ENCODE measurements around the gene MBIP.

MBIP gene

DNA sequence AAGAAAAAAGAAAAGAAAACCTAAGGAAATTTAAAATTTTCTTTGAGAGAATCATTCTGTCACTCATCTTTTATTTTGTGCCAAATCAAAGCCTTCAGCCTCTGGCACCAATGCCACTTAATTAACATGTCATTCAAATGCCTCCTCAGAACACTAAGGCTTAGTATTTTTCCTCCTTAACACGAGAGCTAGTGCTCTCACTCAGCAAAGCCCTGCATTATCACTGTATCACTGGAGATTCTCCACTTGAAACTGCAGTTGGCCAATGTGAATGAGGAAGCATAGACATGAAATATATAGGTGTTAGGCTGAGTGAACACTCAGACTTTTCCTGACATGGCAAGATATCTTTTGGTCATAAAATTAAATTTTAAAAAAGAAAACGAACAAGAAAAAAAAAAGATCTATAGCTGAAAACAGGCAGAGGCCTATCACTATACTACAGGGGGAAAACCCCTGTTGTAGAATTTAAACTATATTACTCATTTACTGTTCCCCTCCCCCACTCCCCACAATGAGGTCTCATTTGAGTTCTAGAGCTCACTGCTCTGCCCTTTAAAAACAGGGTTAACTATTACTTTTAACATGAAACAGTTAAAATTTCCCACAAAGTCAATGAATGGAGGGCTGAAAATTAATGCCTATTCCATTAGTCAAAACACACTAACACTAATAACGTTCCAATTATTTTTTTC, 5.1 kb downstream of the MBIP start:
- no peak for DNase-seq (ENCODE audit: low spot score)
- ChIA-PET CTCF (no interaction called here), POLR2A (ENCODE audit: low non-redundant PET) (no interaction called here)
- H3K27ac ChIP-seq: no peak overlapping the region
- TF ChIP-seq, protein P1, sequence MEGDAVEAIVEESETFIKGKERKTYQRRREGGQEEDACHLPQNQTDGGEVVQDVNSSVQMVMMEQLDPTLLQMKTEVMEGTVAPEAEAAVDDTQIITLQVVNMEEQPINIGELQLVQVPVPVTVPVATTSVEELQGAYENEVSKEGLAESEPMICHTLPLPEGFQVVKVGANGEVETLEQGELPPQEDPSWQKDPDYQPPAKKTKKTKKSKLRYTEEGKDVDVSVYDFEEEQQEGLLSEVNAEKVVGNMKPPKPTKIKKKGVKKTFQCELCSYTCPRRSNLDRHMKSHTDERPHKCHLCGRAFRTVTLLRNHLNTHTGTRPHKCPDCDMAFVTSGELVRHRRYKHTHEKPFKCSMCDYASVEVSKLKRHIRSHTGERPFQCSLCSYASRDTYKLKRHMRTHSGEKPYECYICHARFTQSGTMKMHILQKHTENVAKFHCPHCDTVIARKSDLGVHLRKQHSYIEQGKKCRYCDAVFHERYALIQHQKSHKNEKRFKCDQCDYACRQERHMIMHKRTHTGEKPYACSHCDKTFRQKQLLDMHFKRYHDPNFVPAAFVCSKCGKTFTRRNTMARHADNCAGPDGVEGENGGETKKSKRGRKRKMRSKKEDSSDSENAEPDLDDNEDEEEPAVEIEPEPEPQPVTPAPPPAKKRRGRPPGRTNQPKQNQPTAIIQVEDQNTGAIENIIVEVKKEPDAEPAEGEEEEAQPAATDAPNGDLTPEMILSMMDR (conservative IDR thresholded peaks at IDR 0.05; ENCODE audit: low read depth): no peak

DNA sequence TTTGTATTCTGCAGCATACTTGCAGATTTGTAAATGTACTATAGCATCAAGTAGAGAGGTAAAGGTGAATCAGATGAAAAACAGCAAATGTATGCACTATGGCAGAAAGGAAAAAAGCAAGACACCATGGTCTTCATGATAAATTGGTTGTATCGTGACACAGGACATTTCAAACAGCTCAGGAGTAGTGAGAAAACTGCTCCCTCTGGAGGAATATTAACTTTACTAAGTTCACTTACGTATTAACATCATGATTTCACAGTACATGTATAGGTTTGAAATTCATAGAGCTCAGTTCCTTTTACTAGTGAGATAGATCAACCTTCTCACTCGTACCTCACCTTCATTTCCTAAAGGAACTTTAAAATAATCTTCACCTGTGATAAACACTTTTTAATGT, 6.5 kb downstream of the MBIP start:
- POLR2A ChIA-PET (ENCODE audit: low non-redundant PET): no interaction called here
- CTCF ChIA-PET: interaction anchor here (0.5 kb wide), 1 partner anchor 444 kb away, joined by 3 read pairs; no protein-coding TSS in a partner anchor
- no peak for DNase-seq (ENCODE audit: low spot score)
- TF ChIP-seq, protein P1 (conservative IDR thresholded peaks at IDR 0.05; ENCODE audit: low read depth): no peak
- no peak overlapping the region for H3K27ac ChIP-seq

DNA sequence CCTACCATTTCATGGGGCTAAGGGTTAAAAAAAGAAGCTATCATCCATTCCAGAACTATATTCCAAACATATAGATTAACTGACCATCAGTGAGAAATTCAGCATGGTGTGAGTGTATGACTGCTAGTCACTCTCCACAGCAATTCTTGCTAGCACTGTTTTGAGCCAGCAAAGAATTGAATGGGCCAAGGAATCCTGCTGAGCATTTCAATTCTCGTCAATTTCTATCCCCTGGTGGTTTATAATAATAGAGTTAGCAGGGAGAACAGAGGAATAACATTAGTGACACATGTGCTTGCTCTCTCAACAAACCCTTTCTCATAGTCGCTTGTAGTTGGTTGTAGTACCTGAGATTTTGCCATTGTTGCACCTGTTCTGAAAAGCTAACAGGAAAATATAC, 7.2 kb downstream of the MBIP start:
- DNase-seq (ENCODE audit: low spot score): no peak

DNA sequence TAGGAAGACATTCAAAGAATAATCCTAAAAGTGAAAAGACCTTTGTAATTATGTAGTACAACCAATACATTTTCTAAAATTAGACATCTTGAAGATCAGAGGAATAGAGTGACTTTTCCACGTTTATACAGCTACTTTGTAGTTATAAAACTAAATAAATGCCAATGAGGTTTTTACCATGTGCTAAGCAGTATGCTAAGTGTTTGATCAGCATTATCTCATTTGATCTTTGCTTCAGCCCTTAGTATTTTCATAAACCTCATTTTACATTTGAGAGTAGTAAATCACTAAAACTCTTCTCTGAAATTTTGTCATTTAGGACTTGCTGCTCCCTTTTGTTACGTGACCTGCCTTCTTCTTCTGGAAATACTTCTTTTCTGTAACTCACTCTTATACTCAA, 13.6 kb downstream of the MBIP start:
- TF ChIP-seq, protein P1 (conservative IDR thresholded peaks at IDR 0.05; ENCODE audit: low read depth): no peak
- no peak for DNase-seq (ENCODE audit: low spot score)
- ChIA-PET POLR2A (ENCODE audit: low non-redundant PET) (no interaction called here), CTCF (interaction anchor here (0.5 to 0.6 kb wide), 2 partner anchors 34 to 211 kb away, joined by 3 to 5 read pairs; no protein-coding TSS in a partner anchor)
- no peak overlapping the region for H3K27ac ChIP-seq

More for the DNA sequence above, 7.2 kb downstream of the MBIP start:
- TF ChIP-seq, protein P1 (conservative IDR thresholded peaks at IDR 0.05; ENCODE audit: low read depth): no peak
- ChIA-PET CTCF (interaction anchor here (0.6 kb wide), 1 partner anchor 215 kb away, joined by 3 read pairs; no protein-coding TSS in a partner anchor), POLR2A (ENCODE audit: low non-redundant PET) (no interaction called here)
- H3K27ac ChIP-seq: no peak overlapping the region

DNA sequence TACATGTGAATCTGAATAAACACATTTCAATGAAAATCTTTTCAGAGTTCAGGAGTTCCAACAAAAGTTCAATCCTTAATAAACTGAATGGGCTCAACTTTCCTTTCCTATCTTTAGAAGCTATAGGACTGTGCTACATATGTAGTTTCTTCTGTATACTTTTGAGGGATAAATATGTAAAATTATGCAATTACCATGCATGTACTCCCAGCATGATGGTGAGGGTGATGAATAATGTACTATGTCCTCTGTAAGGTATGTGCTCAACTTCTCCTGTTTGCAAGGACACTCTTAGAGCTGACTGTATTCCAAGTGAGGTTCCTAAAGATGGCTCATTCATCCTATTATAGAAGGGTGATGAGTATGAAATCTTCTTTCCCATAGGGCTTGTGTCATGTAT, 15.5 kb downstream of the MBIP start:
- ChIA-PET POLR2A (ENCODE audit: low non-redundant PET) (no interaction called here), CTCF (interaction anchor here (0.8 kb wide), 1 partner anchor 70 kb away, joined by 4 read pairs; no protein-coding TSS in a partner anchor)
- TF ChIP-seq, protein P1 (conservative IDR thresholded peaks at IDR 0.05; ENCODE audit: low read depth): no peak
- H3K27ac ChIP-seq: no peak overlapping the region
- DNase-seq (ENCODE audit: low spot score): no peak

DNA sequence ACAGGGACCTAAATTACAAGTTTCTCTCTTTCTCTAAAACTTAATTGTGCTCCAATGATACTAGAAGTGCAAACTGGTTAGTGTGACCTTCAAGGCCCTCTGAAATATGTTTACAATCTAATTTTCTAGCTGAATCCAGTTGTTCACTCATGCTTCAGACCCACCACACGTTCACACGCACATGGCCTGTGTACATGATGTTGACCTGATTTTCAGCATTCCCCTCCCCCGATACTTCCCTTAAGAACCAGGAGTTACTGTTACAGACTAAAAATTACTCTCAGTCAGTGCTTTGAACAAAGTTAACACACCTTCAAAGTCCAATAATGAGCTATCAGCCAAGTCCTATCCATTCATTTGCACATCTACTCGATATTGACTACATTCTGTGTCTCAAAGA, 16.5 kb downstream of the MBIP start:
- ChIA-PET CTCF (no interaction called here), POLR2A (ENCODE audit: low non-redundant PET) (no interaction called here)
- DNase-seq (ENCODE audit: low spot score): no peak
- no peak overlapping the region for H3K27ac ChIP-seq
- TF ChIP-seq, protein P1 (conservative IDR thresholded peaks at IDR 0.05; ENCODE audit: low read depth): no peak
